Activated CD4-positive, CD25-positive, alpha-beta regulatory T cell treated with anti-CD3 and anti-CD28 coated beads, Interleukin-2, amount 50 U/mL, for 24 hours (primary cell): ENCODE data around the gene GPRASP2.
A peak's percentile ranks its signal among the peaks of the same experiment; 100 is the strongest.
"Not testable (repeated sequence)": the region's sequence is repeated elsewhere in the genome, so short reads cannot be mapped to it uniquely, and the experiment has no call there.

Experiments
- ATAC-seq, 2 donors: fragments of 150-1000 bp; cut with Tn5 transposase; one replicate each; pipeline ENCODE4 v1.10.0; 2021; ENCODE audit warnings: mild to moderate bottlenecking in 1 of 2, moderate library complexity in 1 of 2

The GPRASP2 gene

DNA sequence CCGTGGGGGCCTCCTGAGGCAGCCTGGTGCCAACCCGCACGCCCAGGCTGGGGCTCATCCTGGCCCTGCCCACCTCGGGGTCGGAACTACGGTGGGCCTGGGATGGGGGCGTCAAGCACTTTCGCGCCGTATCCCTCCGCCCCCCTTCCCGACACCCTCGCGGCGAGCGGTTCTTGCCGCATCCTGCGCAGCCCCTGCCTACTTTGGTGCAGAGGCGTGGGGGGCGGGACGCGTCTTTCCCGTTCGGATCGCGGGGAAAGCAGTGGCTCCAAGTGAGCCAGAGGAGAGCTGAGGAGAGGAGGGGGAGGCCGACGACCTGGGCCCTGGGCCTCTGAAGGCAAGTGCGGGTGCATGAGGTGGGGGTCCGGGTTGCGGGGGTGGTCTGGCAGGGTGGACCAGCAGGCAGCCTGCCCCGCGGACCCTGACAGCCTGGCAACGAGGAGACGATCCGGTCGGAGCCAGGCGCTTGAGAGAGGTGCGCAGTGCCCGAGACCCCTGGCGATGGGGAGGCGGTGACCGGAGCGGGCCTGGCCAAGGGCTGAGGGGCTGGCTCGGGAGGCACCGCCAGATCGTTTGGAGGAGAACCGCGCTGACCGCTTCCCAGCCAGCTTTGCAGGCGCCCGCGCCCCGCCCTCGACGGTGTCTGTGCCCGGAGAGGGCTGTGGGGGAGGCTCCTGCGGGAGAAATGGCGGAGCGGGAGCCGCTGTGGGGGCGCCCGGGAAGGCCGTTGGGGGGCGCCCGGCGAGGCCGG, at the start of gene GPRASP2:
TSS of gene GPRASP2 (plus strand) at position 233 of the 751 bp plus-strand sequence. CDS start 2,422 bp downstream, outside the sequence.
- peak; percentile 10 to 25 for ATAC-seq

DNA sequence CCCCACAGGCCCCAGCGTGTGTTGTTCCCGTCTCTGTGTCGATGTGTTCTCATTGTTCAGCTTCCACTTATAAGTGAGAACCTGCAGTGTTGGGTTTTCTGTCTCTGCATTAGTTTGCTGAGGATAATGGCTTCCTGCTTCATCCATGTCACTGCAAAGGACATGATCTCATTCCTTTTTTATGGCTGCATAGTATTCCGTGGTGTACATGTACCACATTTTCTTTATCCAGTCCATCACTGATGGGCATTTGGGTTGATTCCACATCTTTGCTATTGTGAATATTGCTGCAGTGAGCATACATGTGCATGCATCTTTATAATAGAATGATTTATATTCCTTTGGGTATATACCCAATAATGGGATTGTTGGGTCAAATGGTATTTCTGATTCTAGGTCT, 48.4 kb upstream of the GPRASP2 start:
- ATAC-seq = not testable (repeated sequence)

GRCh38 chrX:102667034-102667433, 45.2 kb upstream of the GPRASP2 start:
- ATAC-seq = not testable (repeated sequence)

GRCh38 chrX:102669526-102669925, 42.7 kb upstream of the GPRASP2 start:
- no peak for ATAC-seq

- ATAC-seq = no peak
Measured at GRCh38 chrX:102672856-102673255, 39.4 kb upstream of the GPRASP2 start.

- ATAC-seq = not testable (repeated sequence)
Measured at GRCh38 chrX:102677479-102677878, 34.8 kb upstream of the GPRASP2 start.

DNA sequence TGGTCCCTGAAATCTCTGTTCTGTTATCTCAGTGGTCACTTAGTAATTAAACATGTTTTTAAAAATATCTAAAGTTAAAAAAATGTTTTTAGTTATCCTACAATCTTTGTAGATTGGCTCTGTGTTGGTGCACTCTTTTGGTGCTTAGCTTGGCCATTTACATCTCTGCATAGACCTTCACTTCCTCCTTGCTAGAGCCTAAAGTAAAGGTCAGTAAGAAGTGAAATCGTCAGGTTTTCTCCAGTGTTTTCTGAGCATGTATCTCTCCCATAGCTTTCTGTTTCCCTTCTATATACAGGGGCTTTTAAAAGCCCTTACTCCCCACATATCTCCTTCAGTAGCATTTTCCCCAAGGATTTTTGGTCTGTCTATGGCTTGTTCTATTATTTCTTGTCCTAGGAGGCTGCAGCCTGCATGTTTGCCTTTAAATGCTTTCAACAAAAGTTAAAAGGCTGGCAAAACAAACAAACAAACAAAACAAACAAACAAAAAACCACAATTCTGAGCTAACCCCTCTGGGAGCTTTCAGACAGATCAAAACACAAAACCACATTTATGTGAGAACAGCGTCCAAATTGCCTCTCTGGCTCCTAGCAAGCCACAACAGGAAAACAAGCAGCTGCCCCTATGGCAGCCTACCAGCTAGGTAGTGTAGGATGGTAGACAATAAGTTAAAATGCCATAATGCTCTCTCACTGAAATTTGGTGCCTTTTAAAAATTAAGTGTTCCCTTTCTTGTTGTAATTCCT, 27.3 kb upstream of the GPRASP2 start:
- no peak for ATAC-seq

GRCh38 chrX:102694749-102695148, 17.5 kb upstream of the GPRASP2 start:
- ATAC-seq = no peak

DNA sequence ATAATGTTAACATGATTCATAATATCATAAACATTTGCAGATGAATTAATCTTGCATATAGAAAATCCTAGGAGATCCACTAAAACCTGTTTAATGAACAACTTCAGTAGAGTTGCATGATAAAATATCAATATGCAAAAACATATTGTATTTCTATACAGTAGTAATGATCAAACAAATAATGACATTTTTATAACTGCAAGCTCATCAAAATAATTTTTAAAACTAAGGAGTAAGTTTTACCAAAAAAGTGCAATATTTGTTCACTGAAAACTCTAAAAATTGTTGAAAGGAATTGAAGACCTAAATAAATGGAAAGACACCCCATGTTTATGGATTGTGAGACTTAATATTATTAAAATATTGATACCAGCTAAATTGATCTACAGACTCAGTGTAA, 15.9 kb upstream of the GPRASP2 start:
- ATAC-seq = no peak

DNA sequence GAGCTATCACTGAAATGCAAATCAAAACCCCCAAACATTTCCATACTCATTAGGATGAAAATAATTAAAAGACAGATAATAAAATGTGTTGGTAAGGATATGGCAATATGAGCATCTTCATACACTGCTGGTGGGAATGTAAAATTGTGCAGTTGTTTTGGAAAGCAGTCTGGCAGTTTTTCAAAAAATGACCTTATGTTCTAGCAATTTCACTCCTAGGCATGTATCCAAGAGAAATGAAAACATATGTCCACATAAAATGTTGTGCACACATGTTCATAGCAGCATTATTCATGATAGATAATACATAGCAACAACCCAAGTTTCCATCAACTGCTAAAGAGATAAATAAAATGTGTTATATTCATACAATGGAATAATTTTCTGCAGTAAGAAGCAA, 14.8 kb upstream of the GPRASP2 start:
- no peak for ATAC-seq

DNA sequence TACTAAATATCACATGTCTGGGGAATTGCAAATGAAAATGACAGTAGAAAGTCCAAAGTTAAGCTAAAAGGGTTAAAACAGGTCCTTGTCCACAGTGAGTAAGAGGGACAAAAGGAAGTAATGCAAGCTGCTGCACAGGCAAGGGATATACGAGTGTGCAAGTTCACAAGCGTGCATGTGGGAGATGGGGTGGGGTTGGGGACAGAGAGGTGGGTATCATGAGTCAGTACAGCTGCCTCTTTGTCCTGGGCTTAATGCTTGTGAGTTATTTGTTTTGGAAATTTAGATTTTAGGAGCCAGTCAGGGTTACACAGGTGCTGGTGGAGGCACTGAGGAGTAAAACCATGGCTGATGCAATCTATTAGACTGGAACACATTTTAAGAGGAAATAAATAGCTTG, 3.3 kb upstream of the GPRASP2 start:
- ATAC-seq = no peak

DNA sequence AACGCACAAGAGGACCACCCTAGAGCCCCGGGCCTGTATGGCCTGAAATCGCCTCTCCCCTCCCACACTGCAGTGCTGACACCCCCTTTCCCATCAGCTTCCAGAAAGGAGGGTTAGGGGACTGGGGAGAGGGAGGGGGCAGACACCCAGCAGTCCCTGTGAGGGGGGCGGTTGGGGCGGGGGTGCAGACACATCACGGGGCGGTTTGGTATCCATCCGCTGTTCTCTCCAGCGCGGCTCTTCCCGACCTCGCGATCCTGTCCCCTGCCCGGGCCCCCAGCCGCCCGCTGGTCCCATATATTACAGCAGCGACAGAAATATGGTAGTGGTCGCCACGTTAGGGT, 404 bp upstream of the GPRASP2 start:
- no peak for ATAC-seq

- ATAC-seq = no peak
Measured at GRCh38 chrX:102712981-102713625, 855 bp downstream of the GPRASP2 start.

GRCh38 chrX:102714994-102715393, 2.7 kb downstream of the GPRASP2 start:
- no peak for ATAC-seq

- no peak for ATAC-seq
Measured at GRCh38 chrX:102715967-102716366, 3.7 kb downstream of the GPRASP2 start.

GRCh38 chrX:102720237-102721168, 8.3 kb downstream of the GPRASP2 start, which contains the start of gene GPRASP3:
TSS of gene GPRASP3 (plus strand) at chrX:102720743. CDS start at chrX:102748996, 28,253 bp downstream.
- peak; percentile 100 for ATAC-seq

- ATAC-seq = not testable (repeated sequence)
Measured at GRCh38 chrX:102721169-102721506, 8.9 kb downstream of the GPRASP2 start.

DNA sequence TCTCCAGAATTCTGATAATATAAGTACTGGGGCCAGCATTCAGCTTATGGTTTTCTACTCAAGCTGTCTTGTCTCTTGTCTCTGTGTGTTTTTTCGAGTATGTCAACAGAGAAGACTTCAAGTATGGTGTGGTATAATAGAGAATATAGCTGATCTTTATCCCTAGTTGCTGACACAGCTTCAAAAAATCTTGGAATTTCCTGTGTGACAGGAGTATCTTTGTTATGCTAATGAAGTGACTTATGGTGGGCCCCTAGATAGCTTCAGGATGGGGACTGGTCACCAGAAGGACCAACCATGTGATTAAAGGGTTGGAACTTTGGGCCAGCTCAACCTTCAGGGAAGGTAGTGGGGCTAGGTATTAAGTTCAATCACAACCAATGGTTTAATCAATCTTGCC, 11.2 kb downstream of the GPRASP2 start:
- ATAC-seq = no peak

DNA sequence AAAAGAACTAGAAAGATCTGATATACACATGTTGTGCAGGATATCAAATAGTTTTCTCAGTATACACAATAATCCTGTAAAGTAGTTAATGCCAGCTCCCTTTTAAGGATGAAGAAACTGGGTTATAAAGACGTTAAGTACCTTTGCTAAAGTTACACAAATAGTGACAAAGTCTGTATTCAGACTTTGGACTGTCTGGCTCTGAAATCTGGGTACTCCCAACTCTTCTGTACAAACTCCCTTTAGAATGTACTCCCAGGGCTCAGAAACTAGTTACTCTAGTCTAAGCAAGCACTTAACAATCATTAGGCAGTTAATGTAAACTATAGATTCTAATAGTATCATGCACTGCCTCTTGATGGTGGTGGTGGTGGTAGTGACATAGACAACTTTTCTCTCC, 15.5 kb downstream of the GPRASP2 start:
- ATAC-seq = no peak

- no peak for ATAC-seq
Measured at GRCh38 chrX:102728646-102729045, 16.4 kb downstream of the GPRASP2 start.

DNA sequence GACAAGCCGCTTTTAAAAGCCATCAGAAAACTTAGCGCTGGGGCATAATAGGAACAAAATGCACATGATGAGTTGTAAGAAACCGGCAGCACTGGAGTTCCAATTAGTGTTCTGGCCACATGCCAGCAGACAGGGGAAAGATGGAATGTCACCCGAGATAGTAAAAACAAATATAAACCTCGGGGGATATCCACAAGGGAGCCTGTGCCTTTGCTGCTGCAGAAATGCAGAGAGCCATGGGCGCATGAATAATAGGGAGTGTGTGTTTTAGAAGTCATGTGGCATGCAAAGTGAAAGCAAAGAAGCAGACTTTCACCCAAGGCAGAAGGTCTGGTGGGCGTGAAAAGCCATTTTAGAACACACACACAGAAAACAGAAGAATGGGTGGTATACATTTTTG, 27.4 kb downstream of the GPRASP2 start:
- ATAC-seq = no peak

GRCh38 chrX:102744307-102744706, 32.1 kb downstream of the GPRASP2 start:
- peak in 1 of 2 donors; percentile 58 for ATAC-seq

- no peak for ATAC-seq
Measured at GRCh38 chrX:102745513-102745856, 33.2 kb downstream of the GPRASP2 start.
